ENCODE results near the gene GRHPR.

Gene GRHPR

DNA sequence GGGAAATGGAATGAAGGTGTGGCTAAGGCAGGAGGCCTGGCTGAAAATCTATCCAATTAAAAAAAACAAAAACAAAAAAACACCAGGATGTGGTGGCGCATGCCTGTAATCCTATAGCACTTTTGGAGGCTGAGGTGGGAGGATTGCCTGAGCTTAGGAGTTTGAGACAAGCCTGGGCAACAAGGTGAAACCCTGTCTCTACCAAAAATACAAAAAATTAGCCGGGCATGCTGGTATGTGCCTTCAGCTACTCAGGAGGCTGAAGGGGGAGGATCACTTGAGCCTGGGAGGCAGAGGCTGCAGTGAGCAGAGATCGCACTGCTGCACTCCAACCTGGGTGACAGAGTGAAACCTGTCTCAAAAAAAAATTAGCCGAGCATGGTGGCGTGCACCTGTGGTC lies 21.1 kb downstream of the GRHPR start:
- TF ChIP-seq, protein P1, sequence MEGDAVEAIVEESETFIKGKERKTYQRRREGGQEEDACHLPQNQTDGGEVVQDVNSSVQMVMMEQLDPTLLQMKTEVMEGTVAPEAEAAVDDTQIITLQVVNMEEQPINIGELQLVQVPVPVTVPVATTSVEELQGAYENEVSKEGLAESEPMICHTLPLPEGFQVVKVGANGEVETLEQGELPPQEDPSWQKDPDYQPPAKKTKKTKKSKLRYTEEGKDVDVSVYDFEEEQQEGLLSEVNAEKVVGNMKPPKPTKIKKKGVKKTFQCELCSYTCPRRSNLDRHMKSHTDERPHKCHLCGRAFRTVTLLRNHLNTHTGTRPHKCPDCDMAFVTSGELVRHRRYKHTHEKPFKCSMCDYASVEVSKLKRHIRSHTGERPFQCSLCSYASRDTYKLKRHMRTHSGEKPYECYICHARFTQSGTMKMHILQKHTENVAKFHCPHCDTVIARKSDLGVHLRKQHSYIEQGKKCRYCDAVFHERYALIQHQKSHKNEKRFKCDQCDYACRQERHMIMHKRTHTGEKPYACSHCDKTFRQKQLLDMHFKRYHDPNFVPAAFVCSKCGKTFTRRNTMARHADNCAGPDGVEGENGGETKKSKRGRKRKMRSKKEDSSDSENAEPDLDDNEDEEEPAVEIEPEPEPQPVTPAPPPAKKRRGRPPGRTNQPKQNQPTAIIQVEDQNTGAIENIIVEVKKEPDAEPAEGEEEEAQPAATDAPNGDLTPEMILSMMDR (IDR thresholded peaks at IDR 0.05): no peak
- no peak overlapping the region for H3K27ac ChIP-seq
- no peak for DNase-seq
- intact Hi-C loops (cut with DNase I; ENCODE audit: low total_unique reads): no loop called here
- H3K9me3 ChIP-seq: no peaks in the 10 kb centered on the region
- H3K27me3 ChIP-seq: no peaks in the 10 kb centered on the region
- peaks cover 0 to 4% (median 0%) of the 10 kb centered on the region in 4 donors for H3K4me1 ChIP-seq
- H3K36me3 ChIP-seq: peaks cover 30 to 53% (median 42%) of the 10 kb centered on the region in 3 donors
- no peak overlapping the region for H3K4me3 ChIP-seq

DNA sequence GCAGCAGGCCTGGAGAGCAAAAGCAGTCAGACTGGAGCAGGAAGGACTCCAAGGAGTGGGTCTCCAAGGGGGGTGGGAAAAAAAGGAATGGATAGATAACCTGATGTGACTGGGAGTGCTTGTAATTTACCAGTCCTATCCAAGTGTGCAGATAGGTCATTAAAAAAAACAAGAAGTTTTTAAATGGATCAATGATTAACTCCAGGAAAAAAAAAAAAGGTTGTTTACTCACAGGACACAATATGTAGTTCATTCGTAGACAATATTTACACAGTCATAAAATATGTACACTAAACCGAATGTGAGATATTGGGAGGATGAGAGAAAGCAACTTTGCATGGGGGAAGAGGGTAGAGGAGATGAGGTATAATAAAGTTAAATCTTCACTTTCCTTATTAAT lies 22.4 kb downstream of the GRHPR start:
- TF ChIP-seq, protein P1 (IDR thresholded peaks at IDR 0.05): no peak
- intact Hi-C loops (cut with DNase I; ENCODE audit: low total_unique reads): no loop called here
- H3K27ac ChIP-seq: no peak overlapping the region

DNA sequence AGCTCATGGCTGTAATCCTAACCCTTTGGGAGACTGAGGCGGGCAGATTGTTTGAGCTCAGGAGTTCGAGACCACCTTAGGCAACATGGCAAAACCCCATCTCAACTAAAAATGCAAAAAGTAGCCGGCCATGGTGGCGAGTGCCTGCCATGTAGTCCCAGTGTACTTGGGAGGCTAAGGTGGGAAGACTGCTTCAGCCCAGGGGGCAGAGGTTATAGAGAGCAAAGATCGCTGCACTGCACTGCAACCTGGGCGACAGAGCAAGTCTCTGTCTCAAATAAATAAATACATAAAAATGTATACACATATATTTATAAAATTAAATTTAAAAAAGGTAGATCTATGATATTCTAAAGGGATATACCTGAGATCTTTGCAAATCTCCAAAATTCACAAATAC lies 23.3 kb downstream of the GRHPR start:
- Histone ChIP-seq H3K4me3 (no peak overlapping the region), H3K36me3 (peaks cover 16 to 30% (median 29%) of the 10 kb centered on the region in 3 donors), H3K27ac (no peak overlapping the region), H3K27me3 (no peaks in the 10 kb centered on the region), H3K4me1 (peaks cover 0 to 4% (median 0%) of the 10 kb centered on the region in 4 donors), H3K9me3 (no peaks in the 10 kb centered on the region)
- intact Hi-C loops (cut with DNase I; ENCODE audit: low total_unique reads): no loop called here
- no peak for DNase-seq
- TF ChIP-seq, protein P1 (IDR thresholded peaks at IDR 0.05): no peak

More for the DNA sequence above, 22.4 kb downstream of the GRHPR start:
- no peaks in the 10 kb centered on the region for H3K9me3 ChIP-seq
- DNase-seq: no peak
- no peaks in the 10 kb centered on the region for H3K27me3 ChIP-seq
- peaks cover 0 to 4% (median 0%) of the 10 kb centered on the region in 4 donors for H3K4me1 ChIP-seq
- no peak overlapping the region for H3K4me3 ChIP-seq
- H3K36me3 ChIP-seq: peaks cover 25 to 39% (median 32%) of the 10 kb centered on the region in 3 donors

DNA sequence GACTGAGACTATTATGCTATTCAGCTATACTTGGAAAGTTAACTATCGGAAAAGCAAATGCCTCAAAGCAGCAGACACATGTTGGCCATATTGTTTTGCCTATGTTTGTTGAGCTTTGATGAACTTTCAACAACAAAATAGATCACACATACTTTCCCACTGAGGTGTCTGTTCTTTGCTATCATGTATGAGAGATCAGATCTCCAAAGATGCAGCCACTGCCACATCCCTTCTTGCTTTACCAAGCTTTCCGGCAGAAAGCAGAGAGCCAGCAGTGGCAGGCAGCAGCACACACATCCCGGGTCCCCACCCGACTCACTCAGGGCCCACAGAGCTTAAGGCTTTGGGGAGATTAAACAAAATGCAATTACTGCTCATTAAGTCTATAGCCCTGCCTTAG lies 23.9 kb downstream of the GRHPR start:
- H3K27me3 ChIP-seq: no peaks in the 10 kb centered on the region
- TF ChIP-seq, protein P1 (IDR thresholded peaks at IDR 0.05): no peak
- peaks cover 10 to 24% (median 24%) of the 10 kb centered on the region in 3 donors for H3K36me3 ChIP-seq
- DNase-seq: no peak
- no peak overlapping the region for H3K4me3 ChIP-seq
- intact Hi-C loops (cut with DNase I; ENCODE audit: low total_unique reads): no loop called here
- no peaks in the 10 kb centered on the region for H3K9me3 ChIP-seq
- peaks cover 0 to 4% (median 0%) of the 10 kb centered on the region in 4 donors for H3K4me1 ChIP-seq
- H3K27ac ChIP-seq: no peak overlapping the region

DNA sequence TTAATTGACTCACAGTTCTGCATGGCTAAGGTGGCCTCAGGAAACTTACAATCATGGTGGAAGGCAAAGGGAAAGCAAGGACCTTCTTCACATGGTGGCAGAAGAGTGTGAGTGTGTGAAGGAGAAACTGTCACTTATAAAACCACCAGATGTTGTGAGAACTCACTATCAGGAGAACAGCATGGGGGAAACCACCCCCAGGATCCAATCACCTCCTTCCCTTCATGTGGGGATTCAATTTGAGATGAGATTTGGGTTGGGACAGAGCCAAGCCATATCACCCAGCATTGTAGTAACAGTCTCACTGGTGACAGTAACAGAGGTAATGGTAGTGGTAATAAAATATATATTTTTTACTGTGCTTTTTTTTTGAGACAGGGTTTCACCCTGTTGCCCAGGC lies 24.6 kb downstream of the GRHPR start:
- Histone ChIP-seq H3K27me3 (no peaks in the 10 kb centered on the region), H3K4me3 (no peak overlapping the region), H3K9me3 (no peaks in the 10 kb centered on the region), H3K36me3 (peaks cover 3 to 17% (median 17%) of the 10 kb centered on the region in 3 donors), H3K27ac (no peak overlapping the region), H3K4me1 (peaks cover 0 to 6% (median 2%) of the 10 kb centered on the region in 4 donors)
- TF ChIP-seq, protein P1 (IDR thresholded peaks at IDR 0.05): no peak
- DNase-seq: no peak
- intact Hi-C loops (cut with DNase I; ENCODE audit: low total_unique reads): no loop called here

Data from tibial artery (tissue), 4 donors.